ENCODE results near the gene MALSU1.

Gene MALSU1

DNA sequence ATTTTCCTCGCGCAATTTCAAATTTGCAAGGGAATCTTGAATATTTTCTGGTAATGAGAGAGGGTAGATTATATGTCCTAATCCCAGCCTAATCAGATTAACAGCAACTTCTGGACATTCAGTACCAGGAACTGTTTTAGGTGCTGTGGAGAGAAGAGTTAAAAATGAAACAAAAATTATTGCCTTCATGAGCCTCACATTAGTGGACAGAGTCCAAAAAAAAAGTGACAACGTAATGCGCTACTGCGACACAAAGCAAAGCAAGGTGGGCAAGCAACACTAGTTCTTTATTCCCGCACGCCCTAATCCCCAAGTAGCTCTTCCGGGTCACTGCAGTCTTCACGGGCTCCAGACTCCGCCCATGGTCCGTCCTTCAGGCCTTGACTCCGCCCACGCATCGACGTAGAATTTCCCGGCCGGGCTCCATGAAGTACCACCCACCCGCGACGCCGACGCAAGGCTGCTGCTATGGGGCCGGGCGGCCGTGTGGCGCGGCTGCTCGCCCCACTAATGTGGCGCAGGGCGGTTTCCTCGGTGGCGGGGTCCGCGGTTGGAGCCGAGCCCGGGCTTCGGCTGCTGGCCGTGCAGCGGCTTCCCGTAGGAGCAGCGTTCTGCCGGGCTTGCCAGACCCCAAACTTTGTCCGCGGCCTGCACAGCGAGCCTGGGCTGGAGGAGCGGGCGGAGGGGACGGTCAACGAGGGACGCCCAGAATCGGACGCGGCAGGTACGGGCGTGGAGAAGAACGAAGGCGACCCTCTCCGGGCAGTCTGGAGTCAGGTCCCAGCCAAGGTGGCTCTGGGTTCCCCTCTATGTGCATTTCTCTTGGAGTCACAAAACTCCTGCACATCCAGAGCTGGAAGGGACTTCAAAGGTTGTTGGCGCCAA lies at the start of gene MALSU1:
Gene MALSU1, plus strand, starts transcription at position 455 of the 885 bp plus-strand sequence. Its CDS starts 14 bp downstream, at position 469.
- DNase-seq (ENCODE audit: low spot score), result peak; percentile 97

DNA sequence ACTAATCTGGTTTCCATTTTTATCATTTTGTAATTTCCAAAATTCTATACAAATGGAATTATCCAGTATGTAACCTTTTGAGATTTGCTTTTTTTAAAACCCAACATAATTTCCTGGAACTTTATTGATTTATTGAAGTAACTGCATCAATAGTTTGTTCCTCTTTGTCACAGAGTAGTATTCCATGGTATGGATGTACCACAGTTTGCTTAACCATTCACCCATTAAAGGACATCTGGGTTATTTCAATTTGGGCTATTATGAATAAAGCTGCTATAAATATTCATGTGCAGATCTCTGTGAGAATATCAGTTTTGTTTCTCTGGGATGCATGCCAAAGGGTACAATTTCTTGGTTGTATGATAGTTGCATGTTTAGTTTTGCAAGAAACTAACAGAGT lies 49.7 kb upstream of the MALSU1 start:
- DNase-seq (ENCODE audit: low spot score), result no peak

DNA sequence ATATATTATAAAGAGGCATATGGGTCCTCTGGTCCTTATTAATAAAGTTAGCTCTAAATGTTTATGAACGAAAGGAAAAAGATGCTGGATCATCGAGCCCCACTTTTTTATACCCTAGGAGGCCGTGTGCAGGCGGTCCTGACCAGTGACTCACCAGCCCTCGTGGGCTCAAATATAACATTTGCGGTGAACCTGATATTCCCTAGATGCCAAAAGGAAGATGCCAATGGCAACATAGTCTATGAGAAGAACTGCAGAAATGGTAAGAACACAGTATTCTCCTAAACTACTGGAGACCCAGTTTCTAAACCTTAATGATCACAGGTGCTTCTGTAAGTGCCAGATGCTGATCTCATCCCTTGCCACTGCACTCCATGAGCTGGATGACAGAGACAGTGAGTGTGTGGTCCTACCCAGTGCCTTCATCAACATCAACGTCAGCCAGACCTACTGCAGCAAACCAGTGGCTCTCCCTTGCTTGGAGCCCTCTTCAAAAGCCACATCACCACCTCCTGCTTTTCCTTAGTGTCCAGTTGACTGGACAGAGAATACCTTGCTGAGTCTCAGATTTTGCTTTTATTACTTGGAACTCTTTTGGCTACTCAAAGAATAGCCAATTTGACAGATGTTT lies 45.0 kb upstream of the MALSU1 start:
- no peak for DNase-seq (ENCODE audit: low spot score)

DNA sequence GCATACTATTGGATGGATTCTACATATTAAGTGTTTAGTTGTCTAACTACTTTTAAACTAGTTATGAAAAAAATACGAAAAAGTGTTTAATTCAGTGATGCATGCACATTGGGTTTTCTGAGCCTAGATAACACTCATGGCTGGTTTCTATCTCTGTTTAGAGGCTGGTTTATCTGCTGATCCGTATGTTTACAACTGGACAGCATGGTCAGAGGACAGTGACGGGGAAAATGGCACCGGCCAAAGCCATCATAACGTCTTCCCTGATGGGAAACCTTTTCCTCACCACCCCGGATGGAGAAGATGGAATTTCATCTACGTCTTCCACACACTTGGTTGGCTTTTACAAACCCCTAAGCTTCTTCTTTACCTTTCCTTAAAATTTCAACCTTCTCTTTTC lies 42.4 kb upstream of the MALSU1 start:
- no peak for DNase-seq (ENCODE audit: low spot score)

DNA sequence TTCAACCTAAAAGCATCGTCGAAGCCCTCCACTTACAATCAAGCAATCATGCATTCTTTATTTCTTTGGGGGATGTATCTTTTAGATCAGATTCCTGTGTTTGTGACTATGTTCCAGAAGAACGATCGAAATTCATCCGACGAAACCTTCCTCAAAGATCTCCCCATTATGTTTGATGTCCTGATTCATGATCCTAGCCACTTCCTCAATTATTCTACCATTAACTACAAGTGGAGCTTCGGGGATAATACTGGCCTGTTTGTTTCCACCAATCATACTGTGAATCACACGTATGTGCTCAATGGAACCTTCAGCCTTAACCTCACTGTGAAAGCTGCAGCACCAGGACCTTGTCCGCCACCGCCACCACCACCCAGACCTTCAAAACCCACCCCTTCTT lies 38.8 kb upstream of the MALSU1 start:
- no peak for DNase-seq (ENCODE audit: low spot score)

DNA sequence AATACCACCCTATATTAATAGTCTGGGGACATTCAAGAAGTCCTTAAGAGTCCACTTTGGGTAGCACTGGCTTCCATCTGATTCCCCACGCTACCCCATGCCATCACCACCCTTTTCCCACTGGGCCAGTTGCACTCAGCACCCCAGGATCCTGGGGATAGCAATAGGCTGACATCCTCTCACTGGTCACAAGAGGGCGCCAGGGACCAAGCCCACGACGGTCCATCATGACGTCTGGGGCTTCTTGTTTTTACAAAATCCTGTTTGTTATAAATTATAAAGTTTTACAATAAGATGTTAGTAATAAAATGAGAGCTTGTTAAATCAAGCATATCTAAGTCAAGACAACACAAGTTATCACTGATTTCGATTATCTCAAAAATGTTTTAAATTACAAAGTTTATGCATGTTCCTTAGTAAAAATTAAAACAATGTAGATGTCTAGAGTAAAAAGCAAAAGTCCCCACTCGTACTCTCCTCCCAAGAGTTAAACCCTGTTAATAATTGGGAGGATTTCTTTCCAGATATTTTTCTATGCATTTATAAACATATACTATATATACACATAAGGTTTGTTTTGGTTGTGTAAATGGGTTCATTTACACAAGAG lies 37.2 kb upstream of the MALSU1 start:
- peak; percentile 64 for DNase-seq (ENCODE audit: low spot score)

DNA sequence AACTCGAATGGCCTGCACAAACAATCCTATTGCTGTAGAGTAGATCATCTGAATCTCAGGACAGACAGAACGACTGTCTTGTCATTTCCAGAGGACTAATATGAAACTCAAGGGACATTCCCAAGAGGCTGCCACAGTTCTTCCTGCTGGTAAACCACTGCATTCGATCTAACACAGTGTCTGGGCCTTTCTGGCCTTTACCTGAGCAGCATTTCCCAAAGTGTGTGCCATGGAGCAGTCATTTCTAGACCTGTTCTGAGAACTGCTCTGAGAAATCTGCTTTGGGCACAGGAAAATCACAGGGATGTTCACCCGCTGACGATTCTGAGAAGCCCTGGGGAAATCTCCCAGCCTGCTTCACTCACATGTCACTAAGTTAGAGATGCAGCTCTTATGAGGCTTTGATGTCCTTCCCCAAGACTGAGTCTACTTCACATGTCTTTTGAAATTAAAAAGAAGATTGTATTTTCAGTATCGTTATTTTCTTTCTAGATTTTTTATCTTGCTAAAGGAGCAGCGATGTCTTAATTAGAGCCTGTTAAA lies 34.2 kb upstream of the MALSU1 start:
- DNase-seq (ENCODE audit: low spot score), result no peak

DNA sequence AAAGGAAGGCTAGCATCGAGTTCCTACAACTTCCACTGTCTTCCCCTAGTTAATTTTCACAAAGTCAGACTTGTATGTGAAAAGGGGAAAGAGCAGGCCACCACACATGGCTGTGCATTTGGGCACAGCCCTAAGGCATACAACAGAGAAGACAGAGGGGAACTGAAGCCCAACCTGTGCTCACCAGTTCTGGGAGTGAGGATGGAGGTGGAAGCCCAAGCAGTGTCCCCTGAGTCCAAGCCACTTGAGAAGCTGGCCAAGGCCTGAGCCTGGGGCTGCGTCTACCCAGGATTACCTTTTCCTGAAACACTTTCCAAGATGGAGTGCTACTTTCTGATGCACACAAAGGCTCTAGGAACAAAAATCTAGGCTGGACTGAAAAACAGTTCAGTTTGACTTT lies 32.2 kb upstream of the MALSU1 start:
- DNase-seq (ENCODE audit: low spot score), result no peak

DNA sequence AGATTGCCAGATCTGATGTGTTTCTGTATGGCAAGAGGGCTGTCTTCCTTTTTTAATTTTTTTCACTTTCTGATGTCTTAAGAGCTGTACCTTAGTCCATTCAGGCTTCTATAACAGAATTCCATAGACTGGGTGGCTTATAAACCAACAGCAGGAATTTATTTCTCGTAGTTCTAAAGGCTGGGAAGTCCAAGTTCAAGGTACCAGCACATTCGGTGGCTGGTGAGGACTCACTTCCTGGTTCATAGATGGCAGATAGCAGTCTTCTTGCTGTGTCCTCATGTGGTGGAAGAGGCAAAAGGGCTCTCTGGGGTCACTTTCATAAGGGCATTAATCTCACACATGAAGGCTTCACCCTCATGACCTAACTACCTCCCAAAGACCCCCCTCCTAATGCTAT lies 31.8 kb upstream of the MALSU1 start:
- DNase-seq (ENCODE audit: low spot score), result no peak

DNA sequence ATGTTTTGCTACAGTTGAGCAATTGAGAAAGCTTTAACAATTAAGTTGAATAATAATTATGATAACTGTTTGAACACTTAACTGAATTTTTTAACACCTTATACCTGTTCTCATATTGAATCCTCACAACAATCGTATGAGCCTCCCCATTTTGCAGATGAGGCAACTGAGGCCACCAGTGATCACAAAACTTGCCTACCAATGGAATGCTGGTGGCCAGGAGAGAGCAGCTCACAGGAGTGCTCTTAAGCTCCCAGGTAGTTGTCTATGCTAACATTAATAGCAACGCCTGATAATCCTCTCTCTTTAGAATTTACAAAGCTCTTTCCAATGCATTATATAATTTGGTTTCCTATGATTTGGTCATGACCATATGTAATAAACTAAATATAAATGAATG lies 31.0 kb upstream of the MALSU1 start:
- DNase-seq (ENCODE audit: low spot score), result no peak

DNA sequence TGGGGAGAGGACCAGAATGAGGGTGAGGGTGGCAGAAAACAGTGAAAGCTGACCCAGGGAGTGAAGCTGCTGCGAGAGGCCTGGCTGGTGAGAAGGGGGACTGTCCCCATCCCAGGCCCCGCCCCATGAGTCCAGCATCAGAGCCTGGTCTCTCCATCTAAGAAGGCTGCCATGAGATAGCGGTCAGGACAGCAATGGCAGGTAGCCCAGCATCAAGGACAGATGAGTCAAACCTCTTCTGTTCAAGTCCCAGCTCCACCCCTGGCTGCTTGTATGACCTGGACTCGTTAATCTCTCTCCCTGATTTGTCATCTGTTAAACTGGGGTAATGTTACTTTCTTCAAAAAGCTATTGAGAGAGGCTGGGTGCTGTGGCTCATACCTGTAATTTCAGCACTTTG lies 30.4 kb upstream of the MALSU1 start:
- DNase-seq (ENCODE audit: low spot score), result no peak

DNA sequence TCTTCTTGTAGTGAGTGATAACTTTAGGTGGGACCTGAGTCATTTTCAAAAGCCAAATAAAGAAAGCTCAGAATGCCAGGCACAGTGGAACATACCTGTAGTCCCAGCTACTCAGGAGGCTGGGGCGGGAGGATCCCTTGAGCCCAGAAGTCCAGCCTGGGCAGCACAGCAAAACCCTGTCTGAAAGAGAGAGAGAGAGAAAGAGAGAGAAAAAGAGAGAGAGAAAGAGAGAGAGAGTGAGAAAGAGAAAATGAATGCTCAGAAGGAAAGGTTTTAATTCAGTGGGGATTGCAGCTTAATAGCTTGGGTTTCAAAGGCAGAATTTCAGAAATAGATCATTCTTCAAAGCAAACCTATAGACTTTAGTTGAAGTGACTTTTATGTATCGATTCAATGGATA lies 26.9 kb upstream of the MALSU1 start:
- DNase-seq (ENCODE audit: low spot score), result no peak

DNA sequence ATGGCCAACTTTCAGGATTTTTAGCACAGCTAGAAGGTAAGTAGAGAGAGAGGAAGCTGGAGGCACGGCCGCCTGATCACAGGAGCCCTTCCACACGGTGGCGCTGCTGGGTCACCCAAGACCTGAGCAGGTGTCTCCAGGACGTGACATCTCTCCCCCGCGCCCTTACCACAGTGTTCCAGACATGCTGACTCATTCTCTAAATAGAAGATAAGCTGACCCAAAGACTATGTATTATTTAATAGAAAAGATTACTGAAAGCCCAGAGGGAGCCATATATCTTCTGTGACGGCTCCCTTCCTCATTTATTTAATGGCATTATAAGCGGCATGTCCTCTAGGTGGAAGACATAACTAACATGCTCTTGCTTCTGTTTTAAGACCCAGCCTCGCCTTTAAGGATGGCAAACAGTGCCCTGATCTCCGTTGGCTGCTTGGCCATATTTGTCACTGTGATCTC lies 26.0 kb upstream of the MALSU1 start:
- DNase-seq (ENCODE audit: low spot score), result peak; percentile 88

DNA sequence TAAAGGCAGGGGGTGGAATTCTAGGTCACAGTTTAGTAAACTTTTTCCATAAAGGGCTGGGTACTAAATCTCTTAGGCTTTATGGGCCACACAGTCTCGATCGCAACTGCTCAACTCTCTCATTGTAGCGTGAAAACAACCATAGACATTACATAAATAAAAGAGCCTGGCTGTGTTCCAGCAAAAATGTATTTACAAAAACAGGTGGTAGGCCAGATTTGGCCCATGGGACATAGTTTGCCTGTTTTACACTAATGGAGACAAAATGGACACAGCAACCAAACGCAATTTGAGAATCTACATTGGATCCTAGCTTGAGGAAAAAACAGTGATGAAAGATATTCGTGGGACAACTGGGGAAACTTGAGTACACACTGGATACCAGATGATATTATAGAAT lies 23.2 kb upstream of the MALSU1 start:
- DNase-seq (ENCODE audit: low spot score), result no peak

DNA sequence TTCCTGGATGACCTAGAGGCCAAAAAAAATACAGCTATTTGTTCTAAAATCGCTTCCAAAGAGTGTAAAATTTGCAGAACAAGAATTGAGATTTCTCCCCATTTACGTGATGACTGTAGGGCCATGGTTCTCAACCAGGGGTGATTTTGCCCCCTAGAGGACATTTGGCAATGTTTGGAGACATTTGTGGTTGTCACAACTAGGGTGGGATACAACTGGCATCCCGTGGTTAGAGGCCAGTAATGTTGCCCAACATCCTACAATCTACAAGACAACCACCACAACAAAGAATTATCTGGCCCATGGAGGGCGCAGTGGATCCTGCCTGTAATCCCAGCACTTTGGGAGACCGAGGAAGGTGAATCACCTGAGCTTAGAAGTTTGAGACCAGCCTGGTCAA lies 22.8 kb upstream of the MALSU1 start:
- DNase-seq (ENCODE audit: low spot score), result no peak

DNA sequence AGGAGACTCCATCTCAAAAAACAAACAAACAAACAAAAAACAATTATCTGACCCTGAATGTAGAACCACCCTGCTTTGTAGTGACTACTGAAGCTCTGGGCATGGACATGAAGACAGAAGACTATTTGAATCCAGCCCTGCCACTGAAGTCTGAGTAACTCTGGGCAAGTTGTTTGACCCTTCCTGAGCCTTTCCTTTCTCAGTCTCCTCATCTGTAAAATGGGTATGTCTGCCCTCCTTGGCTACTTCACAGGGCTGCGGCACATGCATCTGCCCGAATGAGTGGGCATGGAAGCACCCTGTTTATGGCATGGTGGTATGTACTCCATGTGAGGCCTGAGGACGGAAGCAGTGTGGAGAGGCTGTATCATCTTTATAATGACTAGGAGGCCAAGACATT lies 22.2 kb upstream of the MALSU1 start:
- DNase-seq (ENCODE audit: low spot score), result no peak

DNA sequence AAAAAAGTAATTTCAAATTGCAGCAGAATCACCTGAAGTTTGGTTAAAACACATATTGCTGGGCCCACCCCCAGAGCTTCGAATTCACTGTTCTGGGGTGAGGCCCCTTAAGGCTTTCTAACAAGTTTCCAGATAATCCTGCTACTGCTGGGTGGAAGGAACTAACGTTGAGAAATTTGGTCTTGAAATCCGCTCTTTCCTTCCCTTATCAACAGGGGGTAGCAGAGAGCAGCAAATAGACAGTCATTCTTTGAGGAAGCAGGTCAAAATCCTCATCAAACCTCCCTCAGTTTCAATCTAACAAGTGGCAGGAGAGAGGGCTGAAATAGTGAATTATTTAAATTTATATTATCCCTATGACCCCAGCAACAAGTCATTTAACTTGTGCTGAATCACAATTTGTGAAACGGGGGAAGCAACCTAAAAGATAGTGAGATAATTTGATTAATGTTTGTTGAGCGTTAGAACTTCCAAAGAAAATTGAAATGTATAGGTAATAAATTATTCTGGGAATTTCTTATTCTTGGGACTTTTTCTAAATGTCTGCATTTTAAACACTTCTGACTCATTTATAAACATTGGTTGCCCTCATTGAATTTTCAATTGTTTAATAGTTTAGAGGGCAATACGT lies 21.7 kb upstream of the MALSU1 start:
- no peak for DNase-seq (ENCODE audit: low spot score)

DNA sequence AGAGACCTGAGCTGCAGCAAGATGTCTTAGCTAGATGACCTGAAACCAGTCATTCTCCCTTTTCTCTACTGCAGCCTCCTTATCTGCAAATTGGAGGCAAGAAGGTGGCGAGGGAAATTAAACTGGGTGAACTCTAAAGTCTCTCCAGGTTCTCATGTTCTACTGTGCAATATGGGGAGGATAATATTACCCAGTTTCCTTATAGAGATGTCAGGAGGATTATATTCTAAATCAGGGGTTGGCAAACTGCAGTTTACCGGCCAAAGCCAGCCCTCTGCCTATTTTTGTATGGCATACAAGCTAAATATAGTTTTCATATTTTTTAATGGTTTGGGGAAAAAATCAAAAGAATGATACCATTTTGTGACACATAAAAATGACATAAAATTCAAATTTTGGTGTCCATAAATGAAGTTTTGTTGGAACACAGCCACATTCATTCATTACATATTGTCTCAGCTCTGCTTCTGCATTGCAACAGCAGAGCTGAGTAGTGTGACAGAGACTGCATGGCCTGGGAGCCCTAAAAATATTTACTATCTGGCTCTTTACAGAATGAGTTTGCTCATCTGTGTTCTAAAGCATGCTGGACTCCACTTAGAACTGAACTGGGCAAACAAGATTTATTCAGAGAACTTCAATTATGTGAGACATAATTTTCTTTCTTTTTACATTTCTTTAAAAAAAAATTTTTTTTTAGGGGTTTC lies 19.2 kb upstream of the MALSU1 start:
- DNase-seq (ENCODE audit: low spot score), result no peak

DNA sequence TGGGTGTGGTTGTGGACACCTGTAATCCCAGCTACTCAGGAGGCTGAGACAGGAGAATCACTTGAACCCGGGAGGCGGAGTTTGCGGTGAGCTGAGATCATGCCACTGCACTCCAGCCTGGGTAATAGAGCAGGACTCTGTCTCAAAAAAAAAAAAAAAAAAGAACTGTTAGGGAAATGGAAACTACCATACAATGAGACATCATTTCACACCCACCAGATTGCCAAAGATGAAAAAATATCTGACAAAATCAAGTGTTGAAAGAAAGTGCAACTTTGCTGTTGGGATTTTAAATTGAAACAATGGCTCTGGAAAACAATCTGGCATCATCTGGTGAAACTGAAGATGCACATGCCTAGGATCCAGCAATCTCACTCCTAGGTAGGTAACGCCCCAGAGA lies 16.1 kb upstream of the MALSU1 start:
- no peak for DNase-seq (ENCODE audit: low spot score)

DNA sequence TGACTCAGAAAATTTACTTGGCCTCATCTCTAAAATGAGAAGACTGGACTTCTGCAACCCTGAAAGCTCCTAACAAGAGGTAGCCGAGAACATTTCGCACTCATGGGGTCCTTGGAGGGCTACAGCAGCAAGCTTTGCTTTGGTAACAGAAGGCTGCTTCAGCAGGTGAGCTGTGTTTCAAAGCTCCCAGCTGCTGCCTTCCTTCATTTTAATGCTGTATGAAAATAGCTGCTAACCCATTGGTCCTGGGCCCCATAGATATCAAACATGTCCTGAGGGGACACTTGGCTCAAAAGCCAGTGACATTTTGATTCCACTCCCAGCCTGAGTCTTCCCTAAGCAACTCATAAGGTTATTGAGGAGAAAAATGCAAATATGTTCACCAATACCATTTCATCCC lies 14.3 kb upstream of the MALSU1 start:
- DNase-seq (ENCODE audit: low spot score), result no peak
